Measurements from ENCODE around the gene CEP135.
"Not testable (repeated sequence)": the region's sequence is repeated elsewhere in the genome, so short reads cannot be mapped to it uniquely, and the experiment has no call there.

CEP135 gene

DNA sequence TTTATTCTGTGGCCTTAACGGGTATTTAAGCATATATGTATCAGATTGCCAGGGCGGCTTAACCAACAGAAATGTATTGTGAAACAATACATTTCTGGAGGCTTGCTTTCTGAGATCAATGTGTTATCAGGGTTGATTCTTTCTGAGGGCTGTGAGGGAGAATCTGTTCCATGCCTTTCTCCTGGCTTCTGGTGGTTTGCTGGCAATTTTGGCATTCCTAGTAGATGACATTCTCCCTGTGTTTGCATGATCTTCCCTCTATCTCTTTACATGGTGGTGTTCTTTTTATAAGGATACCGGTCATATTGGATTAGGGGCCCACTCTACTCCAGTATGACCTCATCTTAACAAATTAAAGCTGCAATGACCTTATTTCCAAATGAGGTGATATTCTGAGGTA lies 16.9 kb upstream of the CEP135 start:
- H3K27me3 Mint-ChIP-seq = no peaks in the 10 kb centered on the region
- no peak overlapping the region for H3K4me3 Mint-ChIP-seq
- H3K27ac Mint-ChIP-seq = no peak overlapping the region
- no peak for DNase-seq
- H3K4me1 Mint-ChIP-seq = no peaks in the 10 kb centered on the region
- ATAC-seq = no peak
- peaks cover 18 to 26% of the 10 kb centered on the region in 2 donors for H3K9me3 Mint-ChIP-seq

DNA sequence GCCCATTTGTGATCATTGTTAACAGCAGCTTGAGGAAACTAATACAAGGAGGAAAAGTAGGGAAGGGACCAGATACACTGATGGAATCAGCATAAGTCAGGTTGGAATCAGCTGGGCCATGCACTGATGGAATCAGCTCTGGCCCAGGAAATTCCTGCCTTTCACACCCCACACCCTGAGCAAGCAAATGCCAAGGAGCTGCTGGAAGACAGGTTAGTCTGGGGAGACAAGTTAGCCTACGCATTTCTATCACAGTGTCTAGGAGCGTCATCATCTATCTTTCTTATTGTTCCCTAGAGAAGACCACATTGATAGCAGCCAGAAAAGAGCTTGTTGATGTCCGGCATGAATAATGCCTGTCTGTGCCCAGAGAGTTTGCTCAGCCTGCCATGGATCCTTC lies 16.2 kb upstream of the CEP135 start:
- no peaks in the 10 kb centered on the region for H3K4me1 Mint-ChIP-seq
- H3K4me3 Mint-ChIP-seq = no peak overlapping the region

DNA sequence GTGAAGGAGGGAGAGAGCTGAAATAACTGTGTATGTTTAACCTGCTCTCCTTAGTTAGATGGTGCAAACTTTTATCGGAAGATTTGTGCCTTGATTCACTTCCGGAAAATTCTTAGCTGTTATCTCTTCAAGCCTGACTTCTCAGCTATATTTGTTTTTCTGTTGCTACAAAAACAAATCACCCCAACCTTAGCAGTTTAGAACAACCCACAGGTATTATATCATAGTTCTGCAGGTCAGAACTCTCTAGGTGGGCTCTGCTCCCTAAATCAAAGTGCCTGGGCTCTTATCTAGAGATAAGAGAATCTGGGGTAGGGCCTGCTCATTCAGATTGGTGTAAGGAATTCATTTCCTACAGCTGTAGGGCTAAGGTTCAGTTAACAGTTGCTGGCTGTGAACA lies 15.1 kb upstream of the CEP135 start:
- Mint-ChIP-seq H3K27ac (no peak overlapping the region), H3K9me3 (peaks cover 26 to 41% of the 10 kb centered on the region in 2 donors), H3K27me3 (no peaks in the 10 kb centered on the region), H3K4me1 (no peaks in the 10 kb centered on the region), H3K4me3 (no peak overlapping the region)
- DNase-seq (no peak), ATAC-seq (no peak)

More for the DNA sequence above, 16.2 kb upstream of the CEP135 start:
- ATAC-seq (no peak), DNase-seq (no peak)
- H3K27ac Mint-ChIP-seq = no peak overlapping the region
- peaks cover 20 to 30% of the 10 kb centered on the region in 2 donors for H3K9me3 Mint-ChIP-seq
- no peaks in the 10 kb centered on the region for H3K27me3 Mint-ChIP-seq

DNA sequence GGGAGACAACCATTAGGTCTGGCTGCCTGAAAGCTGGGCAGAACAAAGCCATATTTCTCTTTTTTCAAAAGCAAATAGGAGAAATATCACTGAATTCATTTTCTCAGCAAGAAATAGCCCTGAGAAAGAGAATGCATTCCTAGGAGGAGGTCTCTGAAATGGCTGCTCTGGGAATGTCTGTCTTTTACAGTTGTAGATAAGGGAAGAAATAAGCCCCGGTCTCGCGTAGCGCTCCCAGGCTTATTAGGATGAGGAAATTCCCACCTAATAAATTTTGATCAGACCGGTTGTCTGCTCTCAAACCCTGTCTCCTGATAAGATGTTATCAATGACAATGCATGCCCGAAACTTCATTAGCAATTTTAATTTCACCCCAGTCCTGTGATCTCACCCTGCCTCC lies 12.8 kb upstream of the CEP135 start:
- not testable (repeated sequence) for H3K27ac Mint-ChIP-seq, DNase-seq, H3K4me1 Mint-ChIP-seq, H3K27me3 Mint-ChIP-seq, ATAC-seq, H3K4me3 Mint-ChIP-seq
- peaks cover 37 to 55% of the 10 kb centered on the region in 2 donors for H3K9me3 Mint-ChIP-seq

DNA sequence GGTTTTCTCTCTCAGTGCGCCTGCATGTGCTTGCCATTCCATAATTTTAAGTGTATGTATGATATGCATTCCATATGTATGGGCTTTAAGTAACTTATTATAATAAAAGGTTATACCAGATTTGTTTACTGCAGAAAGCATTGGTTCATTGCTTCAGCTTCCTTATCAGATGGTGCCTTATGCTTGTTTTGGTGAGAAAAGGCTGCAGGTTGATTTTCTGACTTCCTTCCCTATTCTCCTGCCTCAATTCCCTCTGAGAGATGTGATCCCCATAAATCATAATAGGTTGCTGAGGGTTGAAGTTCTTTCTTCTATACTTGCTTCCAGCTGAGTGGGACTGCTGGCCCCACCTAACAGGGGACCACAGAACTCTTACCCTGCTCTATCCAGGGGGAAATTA lies 10.3 kb upstream of the CEP135 start:
- H3K27me3 Mint-ChIP-seq = no peaks in the 10 kb centered on the region

DNA sequence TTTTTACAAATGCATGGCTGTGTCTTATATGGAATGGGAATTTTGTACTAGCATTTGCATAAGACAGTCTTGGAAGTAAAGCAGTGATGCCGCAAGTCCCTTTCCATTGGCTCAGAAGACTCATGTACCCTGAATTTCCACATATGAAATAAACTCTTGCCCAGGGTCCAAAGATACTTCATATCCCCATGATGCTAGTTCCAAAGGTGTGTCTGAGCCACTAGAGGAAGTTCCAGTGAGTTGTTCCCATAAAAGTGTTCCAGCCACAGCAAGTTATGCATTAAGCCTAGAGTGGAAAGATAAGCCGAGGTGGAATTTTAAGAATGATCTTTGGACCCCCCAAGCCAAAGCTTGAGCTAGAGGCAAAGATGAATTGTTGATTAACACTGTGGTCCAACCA lies 9.3 kb upstream of the CEP135 start:
- DNase-seq (no peak), ATAC-seq (no peak)
- Mint-ChIP-seq H3K4me3 (no peak overlapping the region), H3K27ac (no peak overlapping the region), H3K4me1 (no peaks in the 10 kb centered on the region), H3K27me3 (no peaks in the 10 kb centered on the region), H3K9me3 (peaks cover 40 to 47% of the 10 kb centered on the region in 2 donors)

More for the DNA sequence above, 10.3 kb upstream of the CEP135 start:
- ATAC-seq (no peak), DNase-seq (no peak)
- Mint-ChIP-seq H3K9me3 (peaks cover 37 to 55% of the 10 kb centered on the region in 2 donors), H3K4me1 (no peaks in the 10 kb centered on the region), H3K27ac (no peak overlapping the region), H3K4me3 (no peak overlapping the region)

DNA sequence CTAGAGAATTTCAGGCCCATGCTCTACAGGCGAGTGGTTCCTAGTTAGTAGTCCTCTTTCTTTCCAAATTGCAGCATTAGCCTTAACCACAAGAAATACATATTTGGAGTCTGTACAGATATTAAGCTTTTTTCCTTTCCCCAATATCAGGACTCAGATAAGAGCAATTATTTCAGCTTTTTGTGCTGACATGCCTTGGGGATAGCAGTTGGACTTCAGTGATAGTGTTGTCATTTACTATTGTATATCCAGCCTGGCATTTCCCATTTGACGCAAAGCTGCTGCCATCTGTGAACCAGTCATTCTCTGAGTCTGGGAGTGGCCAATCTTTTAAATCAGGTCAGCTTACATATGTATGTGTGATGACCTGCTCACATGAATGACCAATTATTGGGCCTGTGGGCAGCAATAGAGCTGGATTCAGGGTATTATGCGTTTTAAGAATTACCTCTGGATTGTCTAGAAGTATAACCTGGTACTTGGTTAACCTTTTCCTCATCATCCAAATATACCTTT lies 6.8 kb upstream of the CEP135 start:
- H3K4me3 Mint-ChIP-seq = no peak overlapping the region
- H3K27ac Mint-ChIP-seq = no peak overlapping the region
- no peak for ATAC-seq
- peaks cover 30 to 36% of the 10 kb centered on the region in 2 donors for H3K9me3 Mint-ChIP-seq
- no peak for DNase-seq
- H3K4me1 Mint-ChIP-seq = peaks cover 13% of the 10 kb centered on the region
- H3K27me3 Mint-ChIP-seq = no peaks in the 10 kb centered on the region

DNA sequence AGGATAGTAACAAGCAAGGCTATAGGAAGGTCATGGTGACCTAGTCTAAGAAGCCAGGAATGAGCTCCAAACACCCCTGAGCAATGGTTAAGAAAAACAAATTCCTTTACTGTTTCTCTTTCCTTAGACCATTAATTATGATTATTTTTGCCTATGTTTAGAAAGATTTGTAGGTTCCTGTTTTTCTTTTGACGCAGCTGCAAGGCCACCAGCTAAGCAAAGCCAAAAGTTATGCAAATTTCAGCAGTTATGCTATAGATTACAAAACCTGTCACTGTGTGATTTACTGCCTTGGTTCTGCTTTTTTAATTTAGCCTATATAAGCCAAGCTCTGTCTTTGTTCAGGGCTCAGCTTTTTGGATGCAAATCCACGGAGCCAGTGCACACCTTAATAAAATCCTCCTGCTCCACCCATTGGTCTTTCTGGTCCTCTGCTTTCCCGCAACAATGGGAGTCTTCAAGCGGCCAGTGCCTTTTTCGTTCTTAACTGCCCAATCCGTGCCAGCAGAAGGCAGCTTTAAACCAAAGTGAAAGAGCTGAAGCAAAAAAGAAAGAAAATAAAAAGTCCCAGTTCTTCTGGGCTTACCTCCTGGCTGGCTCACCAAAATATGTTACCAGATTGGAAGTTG lies 1.4 kb upstream of the CEP135 start:
- Mint-ChIP-seq H3K27me3 (no peaks in the 10 kb centered on the region), H3K4me3 (peak overlapping the region; percentile 84 to 88), H3K4me1 (peaks cover 32% of the 10 kb centered on the region), H3K27ac (peak overlapping the region; percentile 95 to 97), H3K9me3 (peaks cover 7 to 8% of the 10 kb centered on the region in 2 donors)
- peak; percentile 17 to 22 for DNase-seq
- no peak for ATAC-seq

DNA sequence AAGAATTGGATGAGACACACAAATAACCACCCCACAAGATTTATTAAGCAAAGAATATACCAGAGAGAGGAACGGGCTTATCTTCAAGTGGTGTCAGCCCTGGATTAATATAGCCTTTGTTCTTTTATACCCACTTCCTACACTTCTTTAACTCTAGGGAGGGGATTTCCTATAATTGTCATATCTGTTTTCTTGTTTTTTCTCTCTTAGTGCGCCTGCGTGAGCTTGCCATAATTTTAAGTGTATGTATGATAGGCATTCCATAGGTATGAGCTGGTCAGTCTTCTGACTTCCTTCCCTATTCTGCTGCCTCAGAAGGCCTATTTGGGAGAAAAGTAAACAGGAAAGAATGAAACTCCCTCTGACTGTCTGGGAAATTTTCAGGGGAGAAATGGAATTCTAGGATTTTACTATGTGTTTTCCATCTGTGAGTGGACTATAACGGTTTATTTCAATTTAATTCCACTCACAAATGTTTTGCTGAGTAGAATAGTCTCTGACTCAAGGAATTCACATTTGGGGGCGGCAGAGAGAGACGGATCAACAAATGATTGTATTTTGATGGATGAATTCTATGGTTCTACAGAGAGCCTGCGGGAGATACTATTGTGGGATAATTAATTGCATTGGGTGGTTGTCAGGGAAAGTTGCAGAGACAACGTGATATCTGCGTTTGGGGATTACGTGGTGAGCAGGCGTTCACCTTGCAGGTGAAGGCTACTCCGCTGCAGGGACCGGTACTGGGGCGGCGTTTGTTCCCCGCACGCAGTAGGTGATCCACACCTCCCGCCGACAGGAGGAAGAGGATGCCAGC lies 626 bp upstream of the CEP135 start:
- peak overlapping the region; percentile 95 to 97 for H3K27ac Mint-ChIP-seq

DNA sequence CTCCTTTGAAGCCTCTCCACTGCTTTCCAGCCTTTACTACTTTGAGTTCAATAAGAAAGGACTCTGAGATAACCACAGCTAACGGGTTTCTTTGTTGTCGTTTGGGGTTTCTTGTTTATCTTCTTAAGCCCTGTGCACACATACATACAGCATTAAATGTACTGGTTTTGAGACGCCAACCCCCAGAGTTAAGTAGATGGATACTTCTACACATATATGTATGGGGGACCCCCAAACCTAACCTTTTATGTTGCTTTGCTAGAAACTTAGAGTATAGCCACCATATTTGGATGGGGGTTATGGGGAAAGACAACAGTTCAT lies 697 bp downstream of the CEP135 start:
- Mint-ChIP-seq H3K27me3 (no peaks in the 10 kb centered on the region), H3K4me1 (peaks cover 32% of the 10 kb centered on the region), H3K27ac (peak overlapping the region; percentile 87 to 97), H3K4me3 (peak overlapping the region; percentile 84 to 88), H3K9me3 (peaks cover 5 to 7% of the 10 kb centered on the region in 2 donors)
- peak in 1 of 2 donors; percentile 10 for DNase-seq
- ATAC-seq = no peak

More for the DNA sequence above, 626 bp upstream of the CEP135 start:
- Mint-ChIP-seq H3K9me3 (peaks cover 7 to 8% of the 10 kb centered on the region in 2 donors), H3K27me3 (no peaks in the 10 kb centered on the region), H3K4me3 (peak overlapping the region; percentile 84 to 88), H3K4me1 (peaks cover 32% of the 10 kb centered on the region)
- peak; percentile 53 for ATAC-seq
- DNase-seq = peak; percentile 45 to 51

DNA sequence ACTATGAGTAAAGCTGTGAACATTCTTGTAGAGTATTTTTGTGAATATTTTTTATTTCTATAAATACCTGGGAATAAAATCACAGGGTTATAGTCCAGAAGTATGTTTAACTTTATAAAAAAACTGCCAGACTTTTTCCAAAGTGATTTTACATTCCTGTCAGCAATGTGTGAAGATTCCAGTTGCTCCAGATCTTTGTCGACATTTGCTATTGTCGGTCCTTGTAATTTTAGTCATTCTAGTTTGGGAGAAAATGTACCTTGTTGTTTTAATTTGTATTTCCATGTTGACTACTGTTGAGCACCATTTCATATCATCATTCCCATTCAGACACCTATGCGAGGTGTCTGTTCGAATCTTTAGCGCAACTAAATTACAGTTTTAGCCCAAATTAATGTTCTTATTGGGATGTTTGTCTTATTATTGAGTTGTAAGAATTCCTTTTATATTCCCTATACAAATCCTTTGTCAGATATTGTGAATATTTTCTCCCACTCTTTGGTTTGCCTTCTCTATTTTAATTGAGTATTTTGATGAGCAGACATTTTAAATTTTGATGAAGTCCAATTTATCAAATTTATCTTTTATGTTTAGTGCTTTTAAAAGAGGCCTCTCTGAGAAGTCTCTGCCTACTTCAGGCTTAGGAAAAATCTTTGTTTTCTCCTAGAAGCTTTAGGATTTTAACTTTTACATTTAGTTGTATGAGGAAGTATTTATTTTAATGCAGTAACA lies 2.6 kb downstream of the CEP135 start:
- Mint-ChIP-seq H3K4me1 (peaks cover 23% of the 10 kb centered on the region), H3K4me3 (peak overlapping the region in 1 of 2 donors; percentile 30), H3K27ac (no peak overlapping the region), H3K9me3 (no peaks in the 10 kb centered on the region), H3K27me3 (no peaks in the 10 kb centered on the region)
- ATAC-seq (no peak), DNase-seq (no peak)

DNA sequence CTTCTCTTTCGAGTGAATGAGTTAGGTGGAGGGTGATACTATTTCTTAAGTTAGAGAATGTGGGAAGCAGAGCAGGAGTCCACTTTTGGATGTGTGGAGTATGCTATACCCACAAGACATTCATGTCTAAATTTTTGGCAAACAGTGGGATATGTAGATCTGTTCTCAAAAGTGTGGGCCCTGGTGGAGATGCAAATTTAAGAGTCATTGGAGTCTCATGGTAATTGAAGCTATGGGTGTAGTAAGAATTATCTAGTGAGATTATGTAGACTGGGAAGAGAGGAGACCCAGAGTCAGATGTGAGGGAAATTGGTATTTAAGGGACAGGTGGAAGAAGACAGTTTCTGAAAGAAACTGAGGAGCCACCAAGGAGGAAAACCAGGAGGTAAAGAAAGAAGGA lies 7.0 kb downstream of the CEP135 start:
- Mint-ChIP-seq H3K4me1 (peaks cover 3% of the 10 kb centered on the region), H3K9me3 (no peaks in the 10 kb centered on the region), H3K27ac (no peak overlapping the region), H3K4me3 (no peak overlapping the region), H3K27me3 (no peaks in the 10 kb centered on the region)
- DNase-seq = no peak
- no peak for ATAC-seq

DNA sequence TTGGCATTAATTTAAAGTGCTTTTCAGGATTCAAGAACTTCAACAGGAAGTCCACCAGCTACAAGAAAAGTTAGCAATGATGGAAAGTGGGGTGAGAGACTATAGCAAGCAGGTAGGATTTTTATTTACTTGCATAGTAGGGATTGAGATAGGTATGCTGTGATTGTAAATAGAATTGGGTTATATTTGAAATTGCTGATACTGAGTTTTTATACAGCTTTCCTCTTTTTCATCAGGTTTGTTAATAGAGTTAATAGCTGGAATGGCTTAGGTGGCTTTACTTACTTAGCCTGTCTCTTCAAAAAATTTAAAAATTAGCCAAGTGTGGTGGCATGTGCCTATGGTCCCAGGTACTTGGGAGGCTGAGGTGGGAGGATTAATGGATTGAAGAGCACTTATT lies 10.9 kb downstream of the CEP135 start:
- Mint-ChIP-seq H3K4me1 (no peaks in the 10 kb centered on the region), H3K27ac (no peak overlapping the region), H3K4me3 (no peak overlapping the region), H3K27me3 (no peaks in the 10 kb centered on the region), H3K9me3 (no peaks in the 10 kb centered on the region)
- DNase-seq = no peak
- ATAC-seq = no peak

DNA sequence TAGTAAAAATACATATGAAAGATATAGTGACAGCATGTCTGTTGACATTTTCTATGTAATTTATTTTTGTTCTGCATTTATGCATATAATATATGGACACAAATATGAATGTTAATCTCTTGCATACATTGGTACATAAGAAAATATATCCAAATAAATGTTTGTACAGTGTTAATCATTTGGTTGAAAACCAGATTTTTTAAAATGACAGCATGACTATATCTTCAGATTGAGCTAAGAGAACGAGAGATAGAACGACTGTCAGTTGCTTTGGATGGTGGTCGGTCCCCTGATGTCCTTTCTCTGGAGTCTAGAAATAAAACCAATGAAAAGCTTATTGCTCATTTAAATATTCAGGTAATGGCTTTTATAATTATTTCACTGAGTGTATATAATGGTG lies 15.3 kb downstream of the CEP135 start:
- DNase-seq (no peak), ATAC-seq (no peak)
- Mint-ChIP-seq H3K27me3 (no peaks in the 10 kb centered on the region), H3K4me3 (no peak overlapping the region), H3K4me1 (no peaks in the 10 kb centered on the region), H3K9me3 (no peaks in the 10 kb centered on the region), H3K27ac (no peak overlapping the region)

DNA sequence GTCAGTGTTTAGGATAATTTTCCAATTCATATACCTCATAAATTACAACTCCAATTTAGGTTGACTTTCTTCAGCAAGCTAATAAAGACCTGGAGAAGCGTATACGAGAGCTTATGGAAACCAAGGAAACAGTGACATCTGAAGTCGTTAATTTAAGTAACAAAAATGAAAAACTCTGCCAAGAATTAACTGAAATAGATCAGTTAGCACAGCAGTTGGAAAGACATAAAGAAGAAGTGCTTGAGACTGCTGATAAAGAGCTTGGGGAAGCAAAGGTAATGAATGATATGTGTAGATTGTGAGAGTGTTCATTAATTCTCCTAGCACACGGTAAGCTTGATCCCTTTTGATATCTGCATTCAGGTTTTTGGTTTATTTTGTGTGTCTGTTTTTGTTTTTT lies 16.8 kb downstream of the CEP135 start:
- Mint-ChIP-seq H3K27me3 (no peaks in the 10 kb centered on the region), H3K4me3 (no peak overlapping the region), H3K9me3 (no peaks in the 10 kb centered on the region), H3K27ac (no peak overlapping the region), H3K4me1 (no peaks in the 10 kb centered on the region)
- ATAC-seq (no peak), DNase-seq (no peak)

DNA sequence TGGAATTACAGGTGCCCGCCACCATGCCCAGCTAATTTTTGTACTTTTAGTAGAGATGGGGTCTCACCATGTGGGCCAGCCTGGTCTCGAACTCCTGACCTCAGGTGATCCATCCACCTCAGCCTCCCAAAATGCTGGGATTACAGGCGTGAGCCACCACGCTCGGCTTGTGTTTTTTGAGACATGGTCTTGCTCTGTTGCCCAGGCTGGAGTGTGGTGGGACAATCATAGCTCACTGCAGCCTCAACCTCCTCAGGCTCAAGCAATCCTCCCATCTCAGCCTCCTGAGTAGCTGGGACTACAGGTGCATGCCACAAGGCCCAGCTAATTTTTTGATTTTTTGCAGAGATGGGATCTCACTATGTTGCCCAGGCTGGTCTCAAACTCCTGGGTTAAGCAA lies 17.6 kb downstream of the CEP135 start:
- H3K27me3 Mint-ChIP-seq, ATAC-seq, H3K4me1 Mint-ChIP-seq, H3K4me3 Mint-ChIP-seq, H3K9me3 Mint-ChIP-seq, DNase-seq: not testable (repeated sequence)
- peak overlapping the region in 1 of 2 donors; percentile 11 for H3K27ac Mint-ChIP-seq

Data from stimulated activated naive CD8-positive, alpha-beta T cell treated with anti-CD3 and anti-CD28 coated beads, Interleukin-15, amount 100 ng/mL, for 72 hours (primary cell).